Liver (tissue), 3 donors: ENCODE measurements around the gene RAB6B.

Experiments
- CTCF ChIP-seq: fragments of 150-350 bp; IDR thresholded peaks from 2 replicates; pipeline ENCODE4 v1.5.1; 2017; ENCODE audit warnings: improper control_type of control experiment, low read depth, low read length; ENCODE audit not compliant: missing input control
- EGR1 ChIP-seq, 2 donors: IDR thresholded peaks; 2 replicates each; pipeline ENCODE4 v1.6.1; 2016 to 2018; ENCODE audit warnings: antibody characterized with exemption in 2 of 2, low read depth in 2 of 2
- GABPA ChIP-seq, 2 donors: IDR thresholded peaks in 1 of 2; conservative IDR thresholded peaks in 1 of 2; 2 replicates each; pipeline ENCODE4 v1.6.1; 2016; ENCODE audit warnings: antibody characterized with exemption in 2 of 2, mild to moderate bottlenecking in 1 of 2, moderate library complexity in 1 of 2
- JUND ChIP-seq, 2 donors: IDR thresholded peaks; 2 replicates each; pipeline ENCODE4 v1.6.1; 2016; ENCODE audit warnings: antibody characterized with exemption in 2 of 2
- MAX ChIP-seq: IDR thresholded peaks from 2 replicates; pipeline ENCODE4 v1.6.1; 2016; ENCODE audit warnings: antibody characterized with exemption
- RAD21 ChIP-seq, 2 donors: IDR thresholded peaks; 2 replicates each; pipeline ENCODE4 v1.6.1; 2016; ENCODE audit warnings: antibody characterized with exemption in 2 of 2, mild to moderate bottlenecking in 2 of 2
- REST ChIP-seq: IDR thresholded peaks from 2 replicates; pipeline ENCODE4 v1.6.1; 2016; ENCODE audit warnings: antibody characterized with exemption, mild to moderate bottlenecking
- SP1 ChIP-seq: IDR thresholded peaks from 2 replicates; pipeline ENCODE4 v1.6.1; 2018; ENCODE audit warnings: antibody characterized with exemption, mild to moderate bottlenecking
- TAF1 ChIP-seq: conservative IDR thresholded peaks from 2 replicates; pipeline ENCODE4 v1.6.1; 2016; ENCODE audit warnings: antibody characterized with exemption, mild to moderate bottlenecking
- YY1 ChIP-seq: IDR thresholded peaks from 2 replicates; pipeline ENCODE4 v1.6.1; 2016; ENCODE audit warnings: antibody characterized with exemption, mild to moderate bottlenecking
- ZBTB33 ChIP-seq: IDR thresholded peaks from 2 replicates; pipeline ENCODE4 v1.6.1; 2016; ENCODE audit warnings: antibody characterized with exemption
- donor health status: healthy.
- donor health status: healthy.

GRCh38 chr3:133840767-133841166 lies 54.9 kb downstream of the RAB6B start:
- no peak for TF ChIP-seq MAX
- no peak for TF ChIP-seq RAD21 (IDR thresholded peaks at IDR 0.05)
- no peak for TF ChIP-seq CTCF
- TF ChIP-seq REST = no peak
- TF ChIP-seq JUND (IDR thresholded peaks at IDR 0.05) = no peak
- TF ChIP-seq TAF1 = no peak
- no peak for TF ChIP-seq SP1
- no peak for TF ChIP-seq GABPA (IDR thresholded peaks at IDR 0.05 in 1 of 2, conservative IDR thresholded peaks at IDR 0.05 in 1 of 2)
- TF ChIP-seq EGR1 (IDR thresholded peaks at IDR 0.05; ENCODE audit: low read depth in 2 of 2) = no peak
- TF ChIP-seq ZBTB33 = no peak
- TF ChIP-seq YY1 = no peak
